Right lobe of liver (tissue), 6 donors: ENCODE measurements around the gene KCNQ1OT1. TPM values are rescaled to one million over a fixed set of nuclear protein-coding genes. Genes with fewer than 3 reads are reported as not detected.

ENCODE experiments used
- ATAC-seq, 4 donors: fragments of 200-7000 bp; cut with Tn5 transposase; one replicate each; pipeline ENCODE4 v1.9.1; 2020; ENCODE audit warnings: mild to moderate bottlenecking in 4 of 4, moderate library complexity in 4 of 4
- DNase-seq, 3 donors: peaks; one replicate each; pipeline ENCODE4 v3.0.0-alpha.2; 2020
- H3K27ac ChIP-seq, 3 donors: fragments of 200-600 bp; one replicate each; pipeline ENCODE4 v1.8.0; 2022
- H3K27me3 ChIP-seq, 2 donors: fragments of 200-600 bp; one replicate each; pipeline ENCODE4 v1.8.0; 2022
- H3K36me3 ChIP-seq, 4 donors: fragments of 200-600 bp; sonication (generic) in 1 of 4; one replicate each; pipeline versions ENCODE4 v1.5.1 to v1.8.0; 2017 to 2022; ENCODE audit warnings: control low read depth in 1 of 4
- H3K4me1 ChIP-seq, 4 donors: fragments of 200-600 bp; sonication (generic) in 1 of 4; one replicate each; pipeline versions ENCODE4 v1.5.1 to v1.8.0; 2017 to 2022; ENCODE audit warnings: control low read depth in 1 of 4
- H3K4me3 ChIP-seq, 3 donors: fragments of 200-600 bp; one replicate each; pipeline ENCODE4 v1.8.0; 2022
- H3K9me3 ChIP-seq, 4 donors: fragments of 200-600 bp; sonication (generic) in 1 of 4; one replicate each; pipeline versions ENCODE4 v1.5.1 to v1.8.0; 2017 to 2022; ENCODE audit warnings: control low read depth in 1 of 4
- CTCF ChIP-seq, 4 donors: fragments of 200-600 bp in 3 of 4; fragments of 450-650 bp in 1 of 4; IDR thresholded peaks; one replicate each; pipeline versions ENCODE4 v1.5.1 to v1.8.0; 2016 to 2022; ENCODE audit warnings: antibody characterized with exemption in 4 of 4, mild to moderate bottlenecking in 2 of 4
- POLR2A ChIP-seq: fragments of 450-650 bp; IDR thresholded peaks from one replicate; pipeline ENCODE4 v1.6.1; 2017; ENCODE audit warnings: antibody characterized with exemption, mild to moderate bottlenecking
- WGBS: methylation state at CpG from one replicate; pipeline ENCODE4 v1.1.6; 2018; ENCODE audit warnings: low coverage, low lambda C conversion rate; ENCODE audit not compliant: insufficient coverage; ENCODE audit errors: missing lambda C conversion rate; 5-methylcytosine and 5-hydroxymethylcytosine counted together
- intact Hi-C, 2 donors: fragments of 100-400 bp; cut with DNase I; formaldehyde crosslinking; loops; one replicate each; pipeline versions ENCODE4 v1.11.2 to v1.14.1; 2022
- total RNA-seq, 6 experiments: library from RNA; depleted of rRNA in 2 of 6; stranded (reverse); fragments of >200 nt in 2 of 6; fragmentation: NEBNext Ultra II Directional in 3 of 6; extraction: Animal tissue kit (Norgen Biotek cat#: 25700) in 3 of 6; gene quantifications; one replicate each; pipeline versions ENCODE4 v1.1.0 to v1.2.4, GENCODE V29; 2016 to 2023
- donor health status: DM: no; HTN: yes; CAD: no.
- donor health status: DM: no; HTN: no; CAD: no.
- donor health status: DM: no; HTN: no; CAD: no.
- donor health status: DM: no; HTN: yes; CAD: no.
- donor health status: DM: no; HTN: yes; CAD: no.

The KCNQ1OT1 gene
- total RNA-seq, 6 experiments from 2014 or later = 0.37 to 1.7 (median 0.60) TPM

- H3K27me3 ChIP-seq = no peaks in the 10 kb centered on the region
- H3K4me3 ChIP-seq = no peak overlapping the region
- no peak overlapping the region for H3K27ac ChIP-seq
- ATAC-seq (no peak), DNase-seq (peak in 2 of 3 donors; percentile 42)
- H3K36me3 ChIP-seq = no peaks in the 10 kb centered on the region
- H3K4me1 ChIP-seq = no peaks in the 10 kb centered on the region
- TF ChIP-seq POLR2A (no peak), CTCF (IDR thresholded peaks at IDR 0.05) (no peak)
- intact Hi-C loops = no loop called here
- H3K9me3 ChIP-seq = no peaks in the 10 kb centered on the region
- no CpG with 5 or more reads among the region's 20 CpGs for WGBS
Measured at GRCh38 chr11:2587132-2587930, 112.5 kb downstream of the KCNQ1OT1 start.

DNA sequence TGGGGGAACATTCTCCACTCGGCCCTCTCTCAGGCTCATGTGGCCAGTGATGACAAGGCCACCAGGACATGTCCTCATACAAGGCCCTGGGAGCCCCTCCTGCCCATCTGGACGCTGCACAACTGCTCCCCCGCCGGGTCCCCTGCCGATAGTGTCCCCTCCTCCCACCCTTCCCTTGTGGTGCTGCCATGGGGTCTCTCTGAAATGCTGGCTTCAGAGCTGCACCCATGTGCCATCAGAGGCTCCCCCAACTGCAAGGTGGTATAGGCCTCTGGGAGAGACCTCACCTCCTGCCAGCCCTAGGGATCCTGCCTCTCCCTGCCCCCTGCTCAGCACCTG is 113.0 kb downstream of the KCNQ1OT1 start:
- no peaks in the 10 kb centered on the region for H3K9me3 ChIP-seq
- no peak for TF ChIP-seq POLR2A
- no peak for TF ChIP-seq CTCF (IDR thresholded peaks at IDR 0.05)
- DNase-seq (peak in 1 of 3 donors; percentile 18), ATAC-seq (no peak)
- WGBS = no CpG with 5 or more reads among the region's 5 CpGs
- H3K4me1 ChIP-seq = no peaks in the 10 kb centered on the region
- intact Hi-C loops = no loop called here
- no peaks in the 10 kb centered on the region for H3K27me3 ChIP-seq
- no peak overlapping the region for H3K4me3 ChIP-seq
- no peak overlapping the region for H3K27ac ChIP-seq
- H3K36me3 ChIP-seq = no peaks in the 10 kb centered on the region

- Histone ChIP-seq H3K4me1 (no peaks in the 10 kb centered on the region), H3K9me3 (no peaks in the 10 kb centered on the region), H3K27ac (no peak overlapping the region), H3K27me3 (no peaks in the 10 kb centered on the region), H3K36me3 (no peaks in the 10 kb centered on the region), H3K4me3 (no peak overlapping the region)
- intact Hi-C loops = no loop called here
- ATAC-seq = no peak
- peak in 2 of 3 donors; percentile 41 to 45 for DNase-seq
- 60% methylated on average over 1 of the region's 18 CpGs for WGBS
- TF ChIP-seq CTCF (IDR thresholded peaks at IDR 0.05) (no peak), POLR2A (no peak)
Measured at GRCh38 chr11:2586087-2586792, 113.6 kb downstream of the KCNQ1OT1 start.

- Histone ChIP-seq H3K9me3 (no peaks in the 10 kb centered on the region), H3K4me3 (no peak overlapping the region), H3K36me3 (no peaks in the 10 kb centered on the region), H3K27ac (no peak overlapping the region), H3K4me1 (no peaks in the 10 kb centered on the region), H3K27me3 (no peaks in the 10 kb centered on the region)
- no peak for ATAC-seq
- TF ChIP-seq POLR2A (no peak), CTCF (IDR thresholded peaks at IDR 0.05) (no peak)
- intact Hi-C loops = no loop called here
- DNase-seq = peak in 1 of 3 donors; percentile 33
- no CpG with 5 or more reads among the region's 6 CpGs for WGBS
Measured at GRCh38 chr11:2585566-2586086, 114.2 kb downstream of the KCNQ1OT1 start.
